H1 (cell line): ENCODE data around the gene BPHL. TPM values are rescaled to one million over a fixed set of nuclear protein-coding genes. Genes with fewer than 3 reads are reported as not detected.

ENCODE experiments used
- CTCF ChIA-PET: fragments of 300-600 bp; sonication (Branson Sonifier 250); formaldehyde crosslinking; loops from one replicate; lab custom pipeline; 2021; ENCODE audit not compliant: partially characterized antibody; lab: Charles Lee
- POLR2A ChIA-PET: fragments of 300-600 bp; sonication (Branson Sonifier 250); formaldehyde crosslinking; loops from one replicate; lab custom pipeline; 2021; ENCODE audit warnings: inconsistent platforms; ENCODE audit not compliant: partially characterized antibody; lab: Charles Lee
- DNase-seq, 2 experiments: peaks; one replicate each; pipeline versions ENCODE4 v3.0.0 to v3.0.0-alpha.2; 2010 to 2022; ENCODE audit warnings: low spot score in 2 of 2, low read depth in 1 of 2, mixed read lengths in 1 of 2
- FAIRE-seq: peaks from 2 replicates; lab custom pipeline; 2011; peaks lifted over from hg19 to GRCh38; lab: Jason Lieb, UNC
- H2AFZ ChIP-seq: 2 replicates; pipeline ENCODE4 v1.8.1; 2012; ENCODE audit warnings: low read length, inconsistent platforms
- H2AK5ac ChIP-seq: 2 replicates; pipeline ENCODE4 v1.6.1; 2013; ENCODE audit warnings: low read depth, low read length
- H2BK120ac ChIP-seq: replicated peaks from 2 replicates; pipeline ENCODE3; 2013; ENCODE audit warnings: low read depth, low read length, inconsistent platforms
- H2BK12ac ChIP-seq: 2 replicates; pipeline ENCODE4 v1.6.1; 2013; ENCODE audit warnings: low read depth, low read length
- H2BK15ac ChIP-seq: 2 replicates; pipeline ENCODE4 v1.6.1; 2013; ENCODE audit warnings: low read length
- H2BK20ac ChIP-seq: 2 replicates; pipeline ENCODE4 v1.6.1; 2013; ENCODE audit warnings: low read length
- H2BK5ac ChIP-seq: 2 replicates; pipeline ENCODE4 v1.6.1; 2013; ENCODE audit warnings: low read depth, low read length
- H3K14ac ChIP-seq: 2 replicates; pipeline ENCODE4 v1.6.1; 2013; ENCODE audit warnings: inconsistent platforms; ENCODE audit not compliant: insufficient read length
- H3K18ac ChIP-seq: 2 replicates; pipeline ENCODE4 v1.6.1; 2013; ENCODE audit warnings: low read length; ENCODE audit errors: extremely low read depth
- H3K23ac ChIP-seq: 2 replicates; pipeline ENCODE4 v1.6.1; 2013; ENCODE audit warnings: inconsistent platforms; ENCODE audit not compliant: insufficient read length
- H3K23me2 ChIP-seq: 2 replicates; pipeline ENCODE4 v1.6.1; 2013; ENCODE audit warnings: low read depth, low read length
- H3K27ac ChIP-seq: 2 replicates; pipeline ENCODE4 v1.6.1; 2011; ENCODE audit warnings: low read depth, low read length, inconsistent platforms
- H3K27me3 ChIP-seq, 4 experiments: replicated peaks in 1 of 4; 1 replicate in 1 of 4; 2 replicates in 3 of 4; pipeline versions ENCODE4 v1.6.1 to v1.8.1; 2011 to 2013; ENCODE audit warnings: low read length in 3 of 4, mild to moderate bottlenecking in 3 of 4, inconsistent platforms in 2 of 4, mixed read lengths in 2 of 4, moderate library complexity in 1 of 4; ENCODE audit not compliant: control insufficient read depth in 3 of 4, insufficient read depth in 3 of 4; ENCODE audit errors: extremely low read depth in 1 of 4
- H3K36me3 ChIP-seq, 4 experiments: 2 replicates each; pipeline versions ENCODE4 v1.6.1 to v1.8.1; 2011 to 2013; ENCODE audit warnings: mild to moderate bottlenecking in 4 of 4, low read length in 3 of 4, moderate library complexity in 2 of 4, control low read depth in 1 of 4, inconsistent platforms in 1 of 4; ENCODE audit not compliant: insufficient read depth in 4 of 4, control insufficient read depth in 2 of 4
- H3K4ac ChIP-seq: replicated peaks from 2 replicates; pipeline ENCODE3; 2013; ENCODE audit warnings: low read length, low read depth, mixed read lengths, inconsistent platforms; ENCODE audit not compliant: insufficient read length
- H3K4me1 ChIP-seq, 4 experiments: replicated peaks in 1 of 4; 1 replicate in 1 of 4; 2 replicates in 3 of 4; pipeline versions ENCODE4 v1.6.1 to v1.8.1; 2011 to 2013; ENCODE audit warnings: low read length in 3 of 4, inconsistent platforms in 2 of 4, mixed read lengths in 1 of 4; ENCODE audit not compliant: insufficient read depth in 4 of 4, control insufficient read depth in 3 of 4
- H3K4me2 ChIP-seq, 2 experiments: 2 replicates each; pipeline versions ENCODE4 v1.6.1 to v1.8.1; 2011 to 2013; ENCODE audit warnings: low read depth in 2 of 2, low read length in 2 of 2, control low read depth in 1 of 2, inconsistent platforms in 1 of 2, mild to moderate bottlenecking in 1 of 2; ENCODE audit not compliant: insufficient read depth in 1 of 2
- H3K4me3 ChIP-seq, 4 experiments: fragments of 200-600, 300-600 bp in 1 of 4; sonication (generic), shearing (Covaris generic), sonication (Bioruptor Twin) in 1 of 4; 2 replicates each; pipeline versions ENCODE4 v1.5.1 to v1.8.1; 2011 to 2016; ENCODE audit warnings: low read length in 4 of 4, low read depth in 3 of 4, control low read depth in 2 of 4, inconsistent platforms in 2 of 4, mild to moderate bottlenecking in 2 of 4, mixed read lengths in 1 of 4, moderate library complexity in 1 of 4; ENCODE audit not compliant: insufficient read depth in 2 of 4; ENCODE audit errors: extremely low read depth in 1 of 4
- H3K56ac ChIP-seq: replicated peaks from 2 replicates; pipeline ENCODE3; 2013; ENCODE audit warnings: low read depth, mild to moderate bottlenecking, mixed read lengths, low read length, inconsistent platforms; ENCODE audit not compliant: insufficient read length
- H3K79me1 ChIP-seq: 2 replicates; pipeline ENCODE4 v1.6.1; 2013; ENCODE audit warnings: low read depth, low read length, control low read depth
- H3K79me2 ChIP-seq, 2 experiments: 2 replicates each; pipeline versions ENCODE4 v1.6.1 to v1.8.1; 2012 to 2013; ENCODE audit warnings: low read length in 2 of 2, mild to moderate bottlenecking in 2 of 2, inconsistent platforms in 1 of 2; ENCODE audit not compliant: insufficient read depth in 2 of 2, control insufficient read depth in 1 of 2
- H3K9ac ChIP-seq, 4 experiments: replicated peaks in 1 of 4; 1 replicate in 1 of 4; 2 replicates in 3 of 4; pipeline versions ENCODE4 v1.6.1 to v1.8.1; 2011 to 2013; ENCODE audit warnings: low read depth in 3 of 4, low read length in 3 of 4, control low read depth in 2 of 4, mild to moderate bottlenecking in 2 of 4, moderate library complexity in 2 of 4, inconsistent platforms in 1 of 4; ENCODE audit errors: extremely low read depth in 1 of 4
- H3K9me3 ChIP-seq, 2 experiments: 2 replicates each; pipeline versions ENCODE4 v1.6.1 to v1.8.1; 2012 to 2013; ENCODE audit warnings: mild to moderate bottlenecking in 2 of 2, moderate library complexity in 2 of 2, control low read depth in 1 of 2, inconsistent platforms in 1 of 2, low read depth in 1 of 2, low read length in 1 of 2, mixed read lengths in 1 of 2; ENCODE audit not compliant: insufficient read depth in 2 of 2
- H4K20me1 ChIP-seq, 2 experiments: replicated peaks in 1 of 2; 2 replicates each; pipeline versions ENCODE3 to v1.8.1; 2011 to 2013; ENCODE audit warnings: inconsistent platforms in 2 of 2, low read length in 2 of 2, mild to moderate bottlenecking in 1 of 2; ENCODE audit not compliant: insufficient read depth in 2 of 2, control insufficient read depth in 1 of 2
- H4K5ac ChIP-seq: 2 replicates; pipeline ENCODE4 v1.6.1; 2013; ENCODE audit warnings: low read length, low read depth, mixed read lengths, inconsistent platforms; ENCODE audit not compliant: insufficient read length
- H4K8ac ChIP-seq: 2 replicates; pipeline ENCODE4 v1.8.0; 2013; ENCODE audit warnings: mild to moderate bottlenecking, moderate library complexity, low read length, inconsistent platforms; ENCODE audit not compliant: insufficient read depth; ENCODE audit errors: extremely low read depth
- H4K91ac ChIP-seq: replicated peaks from 2 replicates; pipeline ENCODE3; 2013; ENCODE audit warnings: low read length, mixed read lengths, inconsistent platforms; ENCODE audit not compliant: insufficient read length
- BRCA1 ChIP-seq: IDR thresholded peaks from 2 replicates; pipeline ENCODE4 v1.6.1; 2012; ENCODE audit warnings: low read depth, low read length, improper control_type of control experiment
- CBX8 ChIP-seq: fragments of 300-800, 300-1000 bp; sonication (generic); IDR thresholded peaks from 2 replicates; pipeline ENCODE4 v1.7.1; 2016; ENCODE audit warnings: low read depth, low read length, borderline replicate concordance
- FOSL1 ChIP-seq: IDR thresholded peaks from 2 replicates; pipeline ENCODE4 v1.6.1; 2011; ENCODE audit warnings: mild to moderate bottlenecking, low read depth, low read length, moderate library complexity; ENCODE audit not compliant: insufficient read depth
- GTF2F1 ChIP-seq: IDR thresholded peaks from 2 replicates; pipeline ENCODE4 v1.6.1; 2012; ENCODE audit warnings: low read depth, low read length, improper control_type of control experiment, borderline replicate concordance
- KDM5A ChIP-seq: fragments of 200-600 bp; IDR thresholded peaks from 2 replicates; pipeline ENCODE4 v1.7.1; 2012; ENCODE audit warnings: mild to moderate bottlenecking, low read length, inconsistent platforms, mixed read lengths
- NANOG ChIP-seq: IDR thresholded peaks from 2 replicates; pipeline ENCODE4 v1.6.1; 2011; ENCODE audit warnings: low read length, low read depth, mild to moderate bottlenecking, inconsistent platforms; ENCODE audit not compliant: insufficient read depth, poor library complexity, severe bottlenecking
- POLR2A ChIP-seq, 2 experiments: IDR thresholded peaks; 1 replicate in 1 of 2; 2 replicates in 1 of 2; pipeline ENCODE4 v1.6.1; 2011; ENCODE audit warnings: low read depth in 2 of 2, low read length in 2 of 2, mild to moderate bottlenecking in 2 of 2; ENCODE audit errors: control extremely low read depth in 1 of 2
- RFX5 ChIP-seq: IDR thresholded peaks from 2 replicates; pipeline ENCODE4 v1.6.1; 2011; ENCODE audit warnings: low read depth, low read length, improper control_type of control experiment, borderline replicate concordance
- SAP30 ChIP-seq: fragments of 300-600 bp; sonication (generic); IDR thresholded peaks from 2 replicates; pipeline ENCODE4 v1.7.1; 2012; ENCODE audit warnings: low read length, moderate library complexity, mild to moderate bottlenecking, inconsistent platforms; ENCODE audit not compliant: insufficient read depth, insufficient replicate concordance
- SIN3A ChIP-seq, 2 experiments: IDR thresholded peaks in 1 of 2; conservative IDR thresholded peaks in 1 of 2; 2 replicates each; pipeline ENCODE4 v1.6.1; 2011 to 2012; ENCODE audit warnings: low read length in 2 of 2, improper control_type of control experiment in 1 of 2, low read depth in 1 of 2, mild to moderate bottlenecking in 1 of 2
- SP2 ChIP-seq: IDR thresholded peaks from 2 replicates; pipeline ENCODE4 v1.6.1; 2012; ENCODE audit warnings: mild to moderate bottlenecking, low read length, inconsistent platforms
- TEAD4 ChIP-seq: IDR thresholded peaks from 2 replicates; pipeline ENCODE4 v1.6.1; 2012; ENCODE audit warnings: low read depth, low read length, inconsistent platforms, mixed read lengths
- USF2 ChIP-seq: IDR thresholded peaks from 2 replicates; pipeline ENCODE4 v1.6.1; 2011; ENCODE audit warnings: low read length, improper control_type of control experiment
- ZNF274 ChIP-seq: IDR thresholded peaks from 2 replicates; pipeline ENCODE4 v1.7.0; 2012; ENCODE audit warnings: low read length, borderline replicate concordance; ENCODE audit errors: extremely low read depth
- WGBS, 2 experiments: shearing (Covaris generic) in 1 of 2; methylation state at CpG; one replicate each; pipeline versions ENCODE4 v1.1.6 to v1.1.7; 2013 to 2015; ENCODE audit warnings: low lambda C conversion rate in 2 of 2, mixed read lengths in 2 of 2, inconsistent platforms in 1 of 2, low coverage in 1 of 2, missing lambda C conversion rate in 1 of 2; ENCODE audit not compliant: insufficient replicate concordance in 2 of 2, insufficient coverage in 1 of 2, insufficient read length in 1 of 2; ENCODE audit errors: extremely low coverage in 1 of 2, missing lambda C conversion rate in 1 of 2; 5-methylcytosine and 5-hydroxymethylcytosine counted together
- polyA plus RNA-seq, 7 experiments: library from polyadenylated mRNA; depleted of rRNA in 3 of 7; stranded (reverse) in 5 of 7; unstranded in 2 of 7; fragments of >200 nt in 5 of 7; fragments of 200-250 nt in 2 of 7; gene quantifications; 1 replicate in 5 of 7; 2 replicates in 1 of 7; 4 replicates in 1 of 7; pipeline versions ENCODE4 v1.2.1 to v1.2.3, GENCODE V29; 2011 to 2013; ENCODE audit warnings: missing spikeins in 2 of 7, mixed read lengths in 2 of 7
- total RNA-seq: library from RNA; stranded (reverse); fragmentation: NEBNext Ultra II Directional; extraction: Animal tissue kit (Norgen Biotek cat#: 25700); gene quantifications from 2 replicates; pipeline ENCODE4 v1.2.1, GENCODE V29; 2021

Gene BPHL
- total and polyA plus RNA-seq, 2 of the 8 experiments (the other 6 are each of a cell fraction or from before 2014, with no cell fraction given) = 24.4 to 36.4 TPM

- Histone ChIP-seq H3K79me1 (no peaks in the 10 kb centered on the region), H3K27me3 (no peaks in the 10 kb centered on the region), H3K4me1 (no peaks in the 10 kb centered on the region), H2AK5ac (no peak overlapping the region), H3K27ac (no peak overlapping the region), H4K20me1 (no peaks in the 10 kb centered on the region), H2BK15ac (no peak overlapping the region), H3K23ac (no peak overlapping the region), H4K8ac (no peak overlapping the region), H3K23me2 (no peaks in the 10 kb centered on the region), H2AFZ (no peak overlapping the region), H3K36me3 (peaks cover 7 to 51% (median 20%) of the 10 kb centered on the region in 4 experiments), H3K9ac (no peak overlapping the region), H3K9me3 (no peaks in the 10 kb centered on the region), H2BK5ac (no peak overlapping the region), H3K4ac (no peak overlapping the region), H3K79me2 (no peaks in the 10 kb centered on the region), H2BK12ac (no peak overlapping the region), H3K4me3 (no peak overlapping the region), H2BK120ac (no peak overlapping the region), H4K91ac (no peak overlapping the region), H4K5ac (no peak overlapping the region), H2BK20ac (no peak overlapping the region), H3K4me2 (no peak overlapping the region), H3K14ac (no peak overlapping the region), H3K56ac (no peak overlapping the region), H3K18ac (no peak overlapping the region)
- FAIRE-seq = no peak
- POLR2A ChIA-PET = no interaction called here
- no peak for TF ChIP-seq GTF2F1
- TF ChIP-seq NANOG = no peak
- TF ChIP-seq USF2 = no peak
- no peak for TF ChIP-seq ZNF274
- TF ChIP-seq BRCA1 = no peak
- TF ChIP-seq CBX8 = no peak
- TF ChIP-seq RFX5 = no peak
- no peak for TF ChIP-seq POLR2A (IDR thresholded peaks at IDR 0.05; ENCODE audit: control extremely low read depth in 1 of 2, low read depth in 2 of 2, low read length in 2 of 2)
- no peak for TF ChIP-seq SIN3A (conservative IDR thresholded peaks at IDR 0.05 in 1 of 2, IDR thresholded peaks at IDR 0.05 in 1 of 2; ENCODE audit: low read depth in 1 of 2, low read length in 2 of 2)
- TF ChIP-seq KDM5A = no peak
- no peak for TF ChIP-seq SAP30
- TF ChIP-seq TEAD4 = no peak
- TF ChIP-seq SP2 = no peak
- TF ChIP-seq FOSL1 = no peak
- no peak for DNase-seq
- WGBS, 2 experiments = 87% methylated on average over 3 of the region's 3 CpGs; no CpG with 5 or more reads in 1 of the 2 experiments
- CTCF ChIA-PET = interaction anchor here (0.6 kb wide), 1 partner anchor 149 kb away, joined by 3 read pairs; no protein-coding TSS in a partner anchor
These were observed 15.6 kb upstream of the BPHL start for GRCh38 chr6:3102875-3103274.
